Right atrium auricular region (tissue), 2 donors: ENCODE results near the gene TUBA1A. TPM values are rescaled to one million over a fixed set of nuclear protein-coding genes. Genes with fewer than 3 reads are reported as not detected.
"Not testable (repeated sequence)": the region's sequence is repeated elsewhere in the genome, so short reads cannot be mapped to it uniquely, and the experiment has no call there.

Experiments used
- DNase-seq: peaks from one replicate; pipeline ENCODE4 v3.0.0-alpha.2; 2019; ENCODE audit warnings: low spot score
- H3K27ac ChIP-seq, 2 donors: fragments of 200-600 bp; sonication (generic); 1 replicate in 1 of 2; 2 replicates in 1 of 2; pipeline ENCODE4 v1.5.1; 2016 to 2019
- H3K27me3 ChIP-seq, 2 donors: fragments of 200-600 bp; sonication (generic); one replicate each; pipeline versions ENCODE4 v1.5.1 to v1.6.0; 2017 to 2019
- H3K36me3 ChIP-seq: fragments of 200-600 bp; sonication (generic); one replicate; pipeline ENCODE4 v1.5.1; 2016
- H3K4me1 ChIP-seq, 2 donors: fragments of 200-600 bp; sonication (generic); one replicate each; pipeline versions ENCODE4 v1.5.1 to v1.6.0; 2017 to 2019
- H3K4me3 ChIP-seq, 2 donors: fragments of 200-600 bp; sonication (generic); 1 replicate in 1 of 2; 2 replicates in 1 of 2; pipeline ENCODE4 v1.5.1; 2017 to 2019; ENCODE audit warnings: mild to moderate bottlenecking in 1 of 2, moderate library complexity in 1 of 2
- H3K9me3 ChIP-seq, 2 donors: fragments of 200-600 bp; sonication (generic); one replicate each; pipeline ENCODE4 v1.5.1; 2019
- total RNA-seq, 2 donors: library from RNA; depleted of rRNA; stranded (reverse); fragments of >200 nt; gene quantifications; one replicate each; pipeline ENCODE4 v1.1.0, GENCODE V29; 2016
- TF ChIP-seq, protein P1 (sequence below), 2 donors: fragments of 200-600 bp; sonication (generic); IDR thresholded peaks; one replicate each; pipeline ENCODE4 v1.5.1; 2019; ENCODE audit warnings: antibody characterized with exemption in 2 of 2

TUBA1A gene
- total RNA-seq, 2 donors from 2014 or later, result 131 to 241 TPM

DNA sequence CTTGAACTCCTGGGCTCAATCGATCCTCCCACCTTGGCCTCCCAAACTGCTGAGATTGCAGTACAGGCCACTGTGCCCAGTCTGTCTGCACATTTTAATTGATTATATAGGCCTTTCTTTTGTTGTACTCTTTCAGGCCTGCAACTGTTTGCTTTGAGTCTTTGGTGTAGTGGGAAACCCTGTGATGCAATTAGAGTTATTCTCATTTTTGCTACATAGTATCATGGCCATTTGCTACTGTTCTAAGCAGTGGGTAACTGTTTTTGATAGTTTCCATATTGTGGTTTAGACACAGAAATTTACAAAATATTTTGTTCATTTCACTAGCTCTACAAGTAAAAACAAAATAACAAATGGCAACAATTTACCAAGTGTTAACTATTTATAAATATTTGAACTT lies 51.4 kb downstream of the TUBA1A start:
- Histone ChIP-seq H3K27me3 (no peaks in the 10 kb centered on the region), H3K27ac (no peak overlapping the region), H3K4me1 (peaks cover 0 to 4% of the 10 kb centered on the region in 2 donors), H3K9me3 (no peaks in the 10 kb centered on the region), H3K36me3 (no peaks in the 10 kb centered on the region), H3K4me3 (no peak overlapping the region)
- TF ChIP-seq, protein P1, sequence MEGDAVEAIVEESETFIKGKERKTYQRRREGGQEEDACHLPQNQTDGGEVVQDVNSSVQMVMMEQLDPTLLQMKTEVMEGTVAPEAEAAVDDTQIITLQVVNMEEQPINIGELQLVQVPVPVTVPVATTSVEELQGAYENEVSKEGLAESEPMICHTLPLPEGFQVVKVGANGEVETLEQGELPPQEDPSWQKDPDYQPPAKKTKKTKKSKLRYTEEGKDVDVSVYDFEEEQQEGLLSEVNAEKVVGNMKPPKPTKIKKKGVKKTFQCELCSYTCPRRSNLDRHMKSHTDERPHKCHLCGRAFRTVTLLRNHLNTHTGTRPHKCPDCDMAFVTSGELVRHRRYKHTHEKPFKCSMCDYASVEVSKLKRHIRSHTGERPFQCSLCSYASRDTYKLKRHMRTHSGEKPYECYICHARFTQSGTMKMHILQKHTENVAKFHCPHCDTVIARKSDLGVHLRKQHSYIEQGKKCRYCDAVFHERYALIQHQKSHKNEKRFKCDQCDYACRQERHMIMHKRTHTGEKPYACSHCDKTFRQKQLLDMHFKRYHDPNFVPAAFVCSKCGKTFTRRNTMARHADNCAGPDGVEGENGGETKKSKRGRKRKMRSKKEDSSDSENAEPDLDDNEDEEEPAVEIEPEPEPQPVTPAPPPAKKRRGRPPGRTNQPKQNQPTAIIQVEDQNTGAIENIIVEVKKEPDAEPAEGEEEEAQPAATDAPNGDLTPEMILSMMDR (IDR thresholded peaks at IDR 0.05), result no peak
- DNase-seq, result no peak

DNA sequence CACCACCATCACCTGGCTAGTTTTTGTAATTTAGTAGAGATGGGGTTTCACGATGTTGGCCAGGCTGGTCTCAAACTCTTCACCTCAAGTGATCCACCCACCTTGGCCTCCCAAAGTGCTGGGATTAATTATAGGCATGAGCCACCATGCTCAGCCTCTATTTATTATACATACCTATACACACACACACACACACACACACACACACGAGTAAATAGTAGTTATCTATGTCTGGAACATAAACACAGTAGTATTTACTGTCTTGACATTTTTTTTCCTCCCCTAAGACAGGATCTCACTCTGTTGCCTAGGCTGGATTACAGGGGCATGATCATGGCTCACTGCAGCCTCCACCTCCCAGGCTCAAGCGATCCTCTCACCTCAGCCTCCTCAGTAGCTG lies 51.9 kb downstream of the TUBA1A start:
- not testable (repeated sequence) for H3K27ac ChIP-seq, H3K27me3 ChIP-seq, H3K4me1 ChIP-seq, DNase-seq, H3K4me3 ChIP-seq, H3K9me3 ChIP-seq, H3K36me3 ChIP-seq

Other genes with a start within 250 kb of the TUBA1A start
- 10 to 100 TPM; 35.5 to 48.8 TPM for gene ARF3, start 231.6 kb downstream of the TUBA1A start, total RNA-seq
- gene WNT10B, start 217.3 kb downstream of the TUBA1A start, total RNA-seq, result under 1 TPM in 1 of 2 donors, not detected in 1; 0.74 TPM
- gene WNT1, start 210.8 kb downstream of the TUBA1A start, total RNA-seq, result not detected
- gene DDN, start 189.7 kb downstream of the TUBA1A start, total RNA-seq, result under 1 TPM; 0.44 to 0.67 TPM
- gene PRKAG1, start 170.3 kb downstream of the TUBA1A start, total RNA-seq, result 10 to 100 TPM; 68.5 to 74.8 TPM
- 10 to 100 TPM; 39.9 to 49.1 TPM for gene KMT2D, start 128.3 kb downstream of the TUBA1A start, total RNA-seq
- gene RHEBL1, start 119.1 kb downstream of the TUBA1A start, total RNA-seq, result under 1 TPM in 1 of 2 donors, not detected in 1; 0.35 TPM
- gene DHH, start 94.3 kb downstream of the TUBA1A start, total RNA-seq, result under 1 TPM; 0.35 to 0.56 TPM
- gene LMBR1L, start 78.2 kb downstream of the TUBA1A start, total RNA-seq, result 10 to 100 TPM; 14.6 to 19.2 TPM
- gene TUBA1B, start 57.7 kb downstream of the TUBA1A start, total RNA-seq, result 100 to 1,000 TPM; 348 to 654 TPM
- 100 to 1,000 TPM in 1 of 2 donors, 10 to 100 TPM in 1; 64.4 to 145 TPM for gene TUBA1C, start 76.0 kb upstream of the TUBA1A start, total RNA-seq
- under 1 TPM in 1 of 2 donors, not detected in 1; 0.75 TPM for gene PRPH, start 106.1 kb upstream of the TUBA1A start, total RNA-seq
- under 1 TPM in 1 of 2 donors, not detected in 1; 0.48 TPM for gene TROAP, start 134.2 kb upstream of the TUBA1A start, total RNA-seq
- gene C1QL4, start 148.1 kb upstream of the TUBA1A start, total RNA-seq, result not detected
- 1 to 10 TPM in 1 of 2 donors, under 1 TPM in 1; 0.93 to 1.2 TPM for gene DNAJC22, start 157.8 kb upstream of the TUBA1A start, total RNA-seq
- gene SPATS2, start 178.4 kb upstream of the TUBA1A start, total RNA-seq, result 1 to 10 TPM; 4.6 to 7.6 TPM